ENCODE results near the gene PIK3C2B.

DNA sequence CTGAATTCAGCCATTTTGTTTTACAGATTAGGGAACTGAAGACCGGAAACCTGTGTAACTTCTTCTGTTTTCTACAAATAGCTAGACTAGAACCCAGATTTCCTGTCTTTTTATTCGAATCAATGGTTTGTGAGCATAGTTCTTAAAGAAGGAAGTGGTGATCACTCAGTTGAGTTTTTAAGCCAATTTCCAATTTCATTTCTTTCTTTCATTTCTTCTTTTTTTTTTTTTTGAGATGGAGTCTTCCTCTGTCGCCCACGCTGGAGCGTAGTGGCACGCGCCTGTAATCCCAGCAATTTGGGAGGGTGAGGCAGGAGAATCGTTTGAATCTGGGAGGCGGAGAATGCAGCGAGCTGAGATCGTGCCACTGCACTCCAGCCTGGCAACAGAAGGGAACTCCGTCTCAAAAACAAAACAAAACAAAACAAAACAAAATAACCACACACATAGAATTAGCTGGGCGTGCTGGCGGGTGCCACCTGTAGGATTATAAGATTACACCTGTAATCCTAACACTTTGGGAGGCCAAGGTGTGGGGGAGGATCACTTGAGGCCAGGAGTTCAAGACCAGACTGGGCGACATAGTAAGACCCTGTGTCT, 18.6 kb upstream of the PIK3C2B start:
- TF ChIP-seq, protein P1, sequence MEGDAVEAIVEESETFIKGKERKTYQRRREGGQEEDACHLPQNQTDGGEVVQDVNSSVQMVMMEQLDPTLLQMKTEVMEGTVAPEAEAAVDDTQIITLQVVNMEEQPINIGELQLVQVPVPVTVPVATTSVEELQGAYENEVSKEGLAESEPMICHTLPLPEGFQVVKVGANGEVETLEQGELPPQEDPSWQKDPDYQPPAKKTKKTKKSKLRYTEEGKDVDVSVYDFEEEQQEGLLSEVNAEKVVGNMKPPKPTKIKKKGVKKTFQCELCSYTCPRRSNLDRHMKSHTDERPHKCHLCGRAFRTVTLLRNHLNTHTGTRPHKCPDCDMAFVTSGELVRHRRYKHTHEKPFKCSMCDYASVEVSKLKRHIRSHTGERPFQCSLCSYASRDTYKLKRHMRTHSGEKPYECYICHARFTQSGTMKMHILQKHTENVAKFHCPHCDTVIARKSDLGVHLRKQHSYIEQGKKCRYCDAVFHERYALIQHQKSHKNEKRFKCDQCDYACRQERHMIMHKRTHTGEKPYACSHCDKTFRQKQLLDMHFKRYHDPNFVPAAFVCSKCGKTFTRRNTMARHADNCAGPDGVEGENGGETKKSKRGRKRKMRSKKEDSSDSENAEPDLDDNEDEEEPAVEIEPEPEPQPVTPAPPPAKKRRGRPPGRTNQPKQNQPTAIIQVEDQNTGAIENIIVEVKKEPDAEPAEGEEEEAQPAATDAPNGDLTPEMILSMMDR (optimal IDR thresholded peaks at IDR 0.05 in 1 of 3, IDR thresholded peaks at IDR 0.05 in 1 of 3, conservative IDR thresholded peaks at IDR 0.05 in 1 of 3; ENCODE audit: extremely low read depth in 1 of 3, insufficient read depth in 2 of 3, low read length in 3 of 3) = no peak
- no peak for TF ChIP-seq EZH2 (IDR thresholded peaks at IDR 0.05; ENCODE audit: low read length)

Measured in keratinocyte (primary cell).